GM18907 (cell line): ENCODE results near the gene PDIK1L.

Experiments used
- ATAC-seq: cut with Tn5 transposase; IDR thresholded peaks from one replicate; pipeline ENCODE4 v1.9.1; 2021; ENCODE audit warnings: mild to moderate bottlenecking, moderate library complexity; ENCODE audit not compliant: unreplicated experiment

PDIK1L gene

GRCh38 chr1:26111530-26112406, at the start of gene PDIK1L:
Gene PDIK1L (plus strand): TSS chr1:26111824. CDS start chr1:26114309, 2,485 bp downstream.
- ATAC-seq, result peak; percentile 72

- ATAC-seq, result no peak
Measured at GRCh38 chr1:26064553-26064952, 47.1 kb upstream of the PDIK1L start.

- no peak for ATAC-seq
Measured at GRCh38 chr1:26066160-26066559, 45.5 kb upstream of the PDIK1L start.

- no peak for ATAC-seq
Measured at GRCh38 chr1:26066857-26067256, 44.8 kb upstream of the PDIK1L start.

- no peak for ATAC-seq
Measured at GRCh38 chr1:26067432-26067911, 44.2 kb upstream of the PDIK1L start, which contains the start of gene TRIM63. Gene TRIM63 (minus strand): TSS chr1:26067630. CDS start chr1:26067494, 136 bp downstream.

GRCh38 chr1:26069941-26070295, 41.7 kb upstream of the PDIK1L start:
- no peak for ATAC-seq

- ATAC-seq, result no peak
Measured at GRCh38 chr1:26070296-26070962, 41.2 kb upstream of the PDIK1L start.

GRCh38 chr1:26070963-26071342, 40.7 kb upstream of the PDIK1L start:
- ATAC-seq, result no peak

- no peak for ATAC-seq
Measured at GRCh38 chr1:26072305-26072704, 39.3 kb upstream of the PDIK1L start.

GRCh38 chr1:26075421-26076144, 36.0 kb upstream of the PDIK1L start:
- no peak for ATAC-seq

GRCh38 chr1:26077524-26077923, 34.1 kb upstream of the PDIK1L start:
- ATAC-seq, result no peak

GRCh38 chr1:26078286-26079177, 33.1 kb upstream of the PDIK1L start:
- ATAC-seq, result no peak

- no peak for ATAC-seq
Measured at GRCh38 chr1:26079178-26079563, 32.5 kb upstream of the PDIK1L start.

GRCh38 chr1:26079960-26080814, 31.4 kb upstream of the PDIK1L start:
- no peak for ATAC-seq

- ATAC-seq, result no peak
Measured at GRCh38 chr1:26081267-26082019, 30.2 kb upstream of the PDIK1L start.

GRCh38 chr1:26082020-26082350, 29.6 kb upstream of the PDIK1L start:
- ATAC-seq, result no peak

- no peak for ATAC-seq
Measured at GRCh38 chr1:26083208-26083607, 28.4 kb upstream of the PDIK1L start.

GRCh38 chr1:26084091-26084561, 27.5 kb upstream of the PDIK1L start:
- no peak for ATAC-seq

GRCh38 chr1:26084844-26085243, 26.8 kb upstream of the PDIK1L start:
- ATAC-seq, result no peak
